Neural crest cell (in vitro differentiated cells): ENCODE results near the gene INSL3. TPM values are rescaled to one million over a fixed set of nuclear protein-coding genes. Genes with fewer than 3 reads are reported as not detected.

Experiments used
- DNase-seq: peaks from one replicate; pipeline ENCODE4 v3.0.0; 2021; ENCODE audit warnings: low read depth, mixed read lengths, low spot score
- H3K27ac Mint-ChIP-seq: one replicate; pipeline ENCODE4 v1.8.0; 2021; ENCODE audit warnings: mild to moderate bottlenecking, mixed read lengths; ENCODE audit not compliant: unreplicated experiment
- H3K27me3 Mint-ChIP-seq: 2 replicates; pipeline ENCODE4 v1.8.0; 2021; ENCODE audit warnings: low read depth, mild to moderate bottlenecking, mixed read lengths
- H3K36me3 Mint-ChIP-seq: 2 replicates; pipeline ENCODE4 v1.8.0; 2021; ENCODE audit warnings: low read depth, mild to moderate bottlenecking, mixed read lengths
- H3K4me1 Mint-ChIP-seq: 2 replicates; pipeline ENCODE4 v1.8.0; 2021; ENCODE audit warnings: mixed read lengths
- H3K4me3 Mint-ChIP-seq: one replicate; pipeline ENCODE4 v1.8.0; 2021; ENCODE audit warnings: mild to moderate bottlenecking, mixed read lengths
- H3K9me3 Mint-ChIP-seq: 2 replicates; pipeline ENCODE4 v1.8.0; 2021; ENCODE audit warnings: mixed read lengths
- total RNA-seq: library from RNA; stranded (reverse); gene quantifications from 2 replicates; pipeline ENCODE4 v1.2.1, GENCODE V29; 2021
- TF ChIP-seq, protein P1 (sequence below): fragments of 200-600 bp; sonication (generic); conservative IDR thresholded peaks from 2 replicates; pipeline ENCODE4 v1.5.0; 2021; ENCODE audit warnings: antibody characterized with exemption, mild to moderate bottlenecking

INSL3 gene
- total RNA-seq, 1 donor from 2014 or later = not detected

DNA sequence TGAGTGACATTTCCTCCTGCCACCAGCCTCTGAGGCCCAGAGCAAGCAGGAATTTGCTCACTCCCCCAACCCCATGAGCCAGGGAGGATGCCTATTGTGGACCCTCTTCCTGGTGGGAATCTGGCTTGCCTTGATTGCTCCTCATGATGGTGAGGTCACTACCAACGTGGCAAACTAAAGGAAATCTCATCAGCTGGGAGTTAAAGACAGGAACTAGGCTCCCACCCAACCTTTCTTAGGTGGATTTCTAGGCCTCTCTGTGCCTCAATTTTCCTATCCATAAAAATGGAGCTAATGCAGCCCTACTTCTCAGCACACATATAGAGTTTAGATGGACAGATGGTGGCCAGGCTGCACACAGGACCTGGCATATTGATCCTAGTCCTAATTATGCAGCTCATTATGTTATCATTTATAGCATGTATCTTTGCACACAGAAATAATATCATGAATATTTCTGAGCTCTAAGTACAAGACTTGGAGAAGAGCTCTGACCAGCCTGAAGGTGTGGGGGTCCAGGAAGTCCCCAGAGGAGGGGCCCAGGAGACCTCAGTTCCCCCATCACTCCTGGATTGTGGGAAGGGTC, 24.4 kb downstream of the INSL3 start:
- Mint-ChIP-seq H3K9me3 (no peaks in the 10 kb centered on the region), H3K27ac (no peak overlapping the region), H3K36me3 (no peaks in the 10 kb centered on the region), H3K4me1 (no peaks in the 10 kb centered on the region), H3K4me3 (no peak overlapping the region), H3K27me3 (peaks cover 75% of the 10 kb centered on the region)
- DNase-seq = no peak
- TF ChIP-seq, protein P1, sequence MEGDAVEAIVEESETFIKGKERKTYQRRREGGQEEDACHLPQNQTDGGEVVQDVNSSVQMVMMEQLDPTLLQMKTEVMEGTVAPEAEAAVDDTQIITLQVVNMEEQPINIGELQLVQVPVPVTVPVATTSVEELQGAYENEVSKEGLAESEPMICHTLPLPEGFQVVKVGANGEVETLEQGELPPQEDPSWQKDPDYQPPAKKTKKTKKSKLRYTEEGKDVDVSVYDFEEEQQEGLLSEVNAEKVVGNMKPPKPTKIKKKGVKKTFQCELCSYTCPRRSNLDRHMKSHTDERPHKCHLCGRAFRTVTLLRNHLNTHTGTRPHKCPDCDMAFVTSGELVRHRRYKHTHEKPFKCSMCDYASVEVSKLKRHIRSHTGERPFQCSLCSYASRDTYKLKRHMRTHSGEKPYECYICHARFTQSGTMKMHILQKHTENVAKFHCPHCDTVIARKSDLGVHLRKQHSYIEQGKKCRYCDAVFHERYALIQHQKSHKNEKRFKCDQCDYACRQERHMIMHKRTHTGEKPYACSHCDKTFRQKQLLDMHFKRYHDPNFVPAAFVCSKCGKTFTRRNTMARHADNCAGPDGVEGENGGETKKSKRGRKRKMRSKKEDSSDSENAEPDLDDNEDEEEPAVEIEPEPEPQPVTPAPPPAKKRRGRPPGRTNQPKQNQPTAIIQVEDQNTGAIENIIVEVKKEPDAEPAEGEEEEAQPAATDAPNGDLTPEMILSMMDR = no peak

DNA sequence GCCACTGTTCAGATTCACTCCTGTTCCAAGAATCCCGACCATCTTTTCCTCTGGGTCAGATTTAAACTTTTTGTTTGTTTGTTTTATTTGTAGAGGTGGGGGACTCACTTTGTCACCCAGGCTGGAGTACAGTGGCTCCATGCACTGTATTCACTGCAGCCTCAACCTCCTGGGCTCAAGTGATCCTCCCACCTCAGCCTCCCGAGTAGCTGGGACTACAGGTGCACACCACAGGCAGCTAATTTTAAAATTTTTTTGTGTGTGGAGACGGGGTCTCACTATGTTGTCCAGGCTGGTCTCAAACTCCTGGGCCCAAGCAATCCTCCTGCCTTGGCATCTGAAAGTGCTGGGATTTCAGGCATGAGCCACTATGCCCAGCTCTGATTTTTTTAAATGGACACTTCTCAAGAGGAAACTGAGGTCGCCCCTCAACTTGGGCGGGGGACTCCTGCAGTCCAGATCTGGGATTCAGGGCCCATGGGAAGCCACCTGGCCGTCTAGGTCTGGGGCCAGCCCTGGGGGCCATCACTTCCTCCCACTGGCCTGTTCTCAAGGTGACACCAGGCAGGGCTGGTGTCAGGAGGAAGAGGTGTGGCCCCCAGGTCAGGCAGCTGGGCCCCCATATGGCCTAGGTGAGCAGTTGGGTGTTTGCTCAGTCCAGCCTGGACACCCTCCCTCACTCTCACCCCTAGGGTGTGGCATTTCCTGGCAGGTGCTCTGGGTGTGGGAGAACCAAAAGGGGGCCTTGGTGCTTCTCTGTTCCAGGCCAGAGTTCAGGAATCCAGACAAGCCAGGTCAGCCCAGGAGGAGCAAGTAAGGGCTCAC, 25.1 kb downstream of the INSL3 start:
- Mint-ChIP-seq H3K36me3 (no peaks in the 10 kb centered on the region), H3K4me3 (no peak overlapping the region), H3K27me3 (peaks cover 79% of the 10 kb centered on the region), H3K9me3 (no peaks in the 10 kb centered on the region), H3K27ac (no peak overlapping the region), H3K4me1 (peaks cover 5% of the 10 kb centered on the region)
- no peak for DNase-seq
- TF ChIP-seq, protein P1 = no peak

DNA sequence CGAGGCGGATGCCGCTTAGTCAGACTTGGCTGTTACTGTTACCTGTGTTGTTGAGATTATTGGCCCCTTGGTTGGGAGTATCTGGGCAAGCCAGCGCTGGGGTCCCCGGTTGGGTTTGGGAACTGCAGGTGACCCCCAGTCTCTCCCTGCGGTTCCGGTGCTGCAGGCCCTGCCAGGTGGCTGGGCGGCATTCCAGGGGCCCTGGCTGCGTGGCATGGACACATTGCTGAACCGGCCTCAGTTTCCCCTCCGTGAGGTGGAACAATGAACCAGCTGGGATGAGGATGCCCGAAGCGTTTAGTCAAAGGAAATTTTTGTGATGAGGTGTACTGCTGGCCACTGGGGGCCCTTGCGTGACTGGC, 25.8 kb downstream of the INSL3 start:
- Mint-ChIP-seq H3K9me3 (no peaks in the 10 kb centered on the region), H3K27me3 (peaks cover 74% of the 10 kb centered on the region), H3K4me1 (peaks cover 5% of the 10 kb centered on the region), H3K27ac (no peak overlapping the region), H3K36me3 (no peaks in the 10 kb centered on the region), H3K4me3 (no peak overlapping the region)
- TF ChIP-seq, protein P1 = no peak
- DNase-seq = no peak

DNA sequence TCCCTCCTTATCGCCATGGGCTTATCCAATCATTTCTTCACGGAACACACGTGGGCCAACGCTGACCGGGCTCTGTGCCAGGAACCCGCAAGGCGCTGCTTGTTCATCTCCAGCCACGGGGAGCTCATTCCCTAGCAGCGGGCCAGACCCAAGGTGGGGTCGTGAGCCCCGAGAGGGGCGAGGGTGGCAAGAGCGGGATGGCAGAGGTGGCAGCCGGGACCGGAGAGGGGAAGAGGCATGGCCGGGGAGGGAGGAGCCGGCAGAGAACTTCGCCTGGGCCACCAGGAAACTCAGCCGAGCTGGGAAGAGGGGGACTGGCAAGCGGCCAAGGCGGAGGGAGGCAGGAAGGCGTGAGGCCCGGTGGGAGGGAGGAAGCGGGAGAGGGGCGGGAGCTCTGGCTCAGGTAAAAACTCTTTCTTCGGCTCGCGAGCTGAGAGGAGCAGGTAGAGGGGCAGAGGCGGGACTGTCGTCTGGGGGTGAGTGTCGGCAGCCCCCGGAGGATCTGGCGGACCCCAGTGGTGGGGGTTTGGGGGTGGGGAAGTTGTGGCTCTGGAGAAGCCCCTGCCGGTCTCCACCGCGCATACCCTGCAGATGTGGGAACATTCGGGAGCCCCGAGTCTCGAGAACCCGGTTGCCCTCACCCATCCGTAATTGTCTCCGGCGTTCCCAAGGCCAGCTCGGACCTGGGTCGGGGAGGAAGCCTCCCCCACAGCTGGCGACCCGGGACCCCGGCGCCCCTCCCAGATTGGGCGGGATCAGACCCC, 26.4 kb downstream of the INSL3 start, which contains the start of gene B3GNT3:
Gene B3GNT3 (plus strand): TSS at position 408 of the 764 bp plus-strand sequence. CDS start 12,670 bp downstream, outside the sequence.
- TF ChIP-seq, protein P1 = no peak
- Mint-ChIP-seq H3K4me1 (peaks cover 5% of the 10 kb centered on the region), H3K4me3 (no peak within 1 kb of the TSS), H3K27ac (no peak within 1 kb of the TSS), H3K27me3 (peaks cover 77% of the 10 kb centered on the region), H3K9me3 (no peaks in the 10 kb centered on the region), H3K36me3 (no peaks in the 10 kb centered on the region)
- no peak for DNase-seq

DNA sequence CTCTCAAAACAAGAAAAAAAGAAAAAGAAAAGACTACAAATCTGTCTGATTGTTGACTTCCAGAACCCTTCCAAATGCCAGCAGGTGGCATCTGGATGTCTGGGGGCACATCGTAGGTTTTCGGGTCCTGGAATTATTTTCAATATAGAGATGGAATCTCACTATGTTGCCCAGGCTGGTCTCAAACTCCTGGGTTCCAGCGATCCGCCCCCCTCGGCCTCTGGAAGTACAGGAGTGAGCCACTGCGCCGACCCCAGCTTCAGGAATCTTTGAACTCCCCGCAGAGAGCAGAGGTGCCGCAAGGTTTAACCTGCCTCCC, 26.9 kb downstream of the INSL3 start:
- H3K9me3 Mint-ChIP-seq = no peaks in the 10 kb centered on the region
- peaks cover 77% of the 10 kb centered on the region for H3K27me3 Mint-ChIP-seq
- TF ChIP-seq, protein P1 = no peak
- no peaks in the 10 kb centered on the region for H3K36me3 Mint-ChIP-seq
- H3K27ac Mint-ChIP-seq = no peak overlapping the region
- peaks cover 5% of the 10 kb centered on the region for H3K4me1 Mint-ChIP-seq
- H3K4me3 Mint-ChIP-seq = no peak overlapping the region
- DNase-seq = no peak
